CD4-positive, alpha-beta T cell (primary cell): ENCODE results near the gene RAB3B. TPM values are rescaled to one million over a fixed set of nuclear protein-coding genes. Genes with fewer than 3 reads are reported as not detected.

Experiments used
- ATAC-seq: fragments of 200-7000 bp; cut with Tn5 transposase; one replicate; pipeline ENCODE4 v1.10.0; 2022; ENCODE audit warnings: mild to moderate bottlenecking; ENCODE audit not compliant: poor library complexity
- CTCF ChIA-PET: fragments of 350-600 bp; sonication (Branson Sonifier 250); formaldehyde crosslinking; loops from one replicate; lab custom pipeline; 2021; ENCODE audit warnings: antibody characterized with exemption, inconsistent platforms; lab: Charles Lee
- POLR2A ChIA-PET: fragments of 350-600 bp; sonication (Branson Sonifier 250); formaldehyde crosslinking; loops from one replicate; lab custom pipeline; 2021; ENCODE audit warnings: antibody characterized with exemption, inconsistent platforms; lab: Charles Lee
- DNase-seq, 14 experiments: peaks; one replicate each; pipeline ENCODE4 v3.0.0-alpha.2; 2013 to 2020; ENCODE audit warnings: mixed read lengths in 2 of 14
- H3K27ac ChIP-seq, 2 donors: one replicate each; pipeline versions ENCODE4 v1.5.1 to v1.7.0; 2013; ENCODE audit warnings: low read length in 2 of 2, low read depth in 1 of 2, mild to moderate bottlenecking in 1 of 2
- H3K27me3 ChIP-seq, 2 experiments: 1 replicate in 1 of 2; 2 replicates in 1 of 2; pipeline versions ENCODE4 v1.6.1 to v1.7.0; 2013; ENCODE audit warnings: low read length in 2 of 2, control low read depth in 1 of 2, mild to moderate bottlenecking in 1 of 2, moderate library complexity in 1 of 2; ENCODE audit not compliant: insufficient read depth in 2 of 2, control insufficient read depth in 1 of 2
- H3K36me3 ChIP-seq: one replicate; pipeline ENCODE4 v1.6.1; 2013; ENCODE audit warnings: low read length, control low read depth; ENCODE audit not compliant: insufficient read depth
- H3K4me1 ChIP-seq: one replicate; pipeline ENCODE4 v1.6.1; 2013; ENCODE audit warnings: low read length, control low read depth; ENCODE audit not compliant: insufficient read depth
- H3K4me3 ChIP-seq: one replicate; pipeline ENCODE4 v1.5.1; 2013; ENCODE audit warnings: mild to moderate bottlenecking, low read length, moderate library complexity
- H3K9me3 ChIP-seq, 2 experiments: 1 replicate in 1 of 2; 2 replicates in 1 of 2; pipeline versions ENCODE4 v1.6.1 to v1.7.0; 2013; ENCODE audit warnings: low read length in 2 of 2, mild to moderate bottlenecking in 2 of 2, control low read depth in 1 of 2, moderate library complexity in 1 of 2; ENCODE audit not compliant: control insufficient read depth in 1 of 2, insufficient read depth in 1 of 2
- H3K27ac Mint-ChIP-seq: one replicate; pipeline ENCODE4 v1.8.0; 2020; ENCODE audit warnings: mixed read lengths
- H3K27me3 Mint-ChIP-seq: one replicate; pipeline ENCODE4 v1.8.0; 2021; ENCODE audit warnings: mixed read lengths
- H3K36me3 Mint-ChIP-seq: one replicate; pipeline ENCODE4 v1.8.0; 2021; ENCODE audit warnings: low read depth, mixed read lengths
- H3K4me1 Mint-ChIP-seq: one replicate; pipeline ENCODE4 v1.8.0; 2021; ENCODE audit warnings: low read depth, mixed read lengths
- H3K4me3 Mint-ChIP-seq: one replicate; pipeline ENCODE4 v1.8.0; 2020; ENCODE audit warnings: mild to moderate bottlenecking, mixed read lengths
- H3K9me3 Mint-ChIP-seq: one replicate; pipeline ENCODE4 v1.8.0; 2020; ENCODE audit warnings: mixed read lengths
- CTCF ChIP-seq: fragments of 200-600 bp; IDR thresholded peaks from one replicate; pipeline ENCODE4 v1.8.0; 2022; ENCODE audit warnings: antibody characterized with exemption, mild to moderate bottlenecking
- intact Hi-C, 2 experiments: fragments of 100-400 bp; cut with DNase I in 1 of 2; cut with micrococcal nuclease in 1 of 2; formaldehyde crosslinking; loops; one replicate each; pipeline versions ENCODE4 v1.15.1 to v1.9.0; 2023 to 2025; cut with DNase I, micrococcal nuclease
- total RNA-seq, 174 experiments: library from RNA in 2 of 174; stranded (reverse) in 2 of 174; gene quantifications; one replicate each; pipeline ENCODE4 v1.2.3 and lab custom pipeline; 2021 to 2026

Gene RAB3B
- total RNA-seq, 2 experiments from 2014 or later = not detected

DNA sequence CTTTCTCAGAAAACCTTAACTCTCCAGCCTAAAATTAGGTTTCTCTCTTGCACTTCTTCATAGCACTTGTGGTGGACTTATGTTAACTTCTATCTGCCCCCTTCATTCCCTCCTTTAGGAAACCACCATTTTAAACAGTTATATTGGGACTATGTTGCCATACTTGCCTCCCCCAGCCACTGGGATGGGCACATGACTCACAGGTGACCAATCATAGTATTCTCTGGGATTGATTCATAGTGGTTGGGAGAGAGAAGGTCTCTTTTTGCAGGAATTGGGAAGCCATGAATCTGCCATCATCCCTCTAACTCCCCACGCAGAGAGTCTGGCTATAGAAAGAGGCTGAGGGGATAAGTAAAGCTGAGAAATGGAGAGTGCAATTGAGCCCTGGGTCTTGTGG lies 61.6 kb downstream of the RAB3B start:
- POLR2A ChIA-PET = no interaction called here
- Mint-ChIP-seq H3K36me3 (no peaks in the 10 kb centered on the region), H3K9me3 (no peaks in the 10 kb centered on the region), H3K4me1 (no peaks in the 10 kb centered on the region), H3K27ac (no peak overlapping the region), H3K27me3 (peaks cover 6% of the 10 kb centered on the region), H3K4me3 (no peak overlapping the region)
- H3K36me3 ChIP-seq = no peaks in the 10 kb centered on the region
- no peak for DNase-seq
- CTCF ChIA-PET = no interaction called here
- intact Hi-C loops = no loop called here
- no peak for TF ChIP-seq CTCF
- ATAC-seq = no peak
- H3K27ac ChIP-seq = no peak overlapping the region
- no peak overlapping the region for H3K4me3 ChIP-seq
- no peaks in the 10 kb centered on the region for H3K4me1 ChIP-seq
- no peaks in the 10 kb centered on the region for H3K9me3 ChIP-seq
- H3K27me3 ChIP-seq = peaks cover 6 to 8% of the 10 kb centered on the region in 2 experiments

- Mint-ChIP-seq H3K27me3 (peaks cover 6% of the 10 kb centered on the region), H3K36me3 (no peaks in the 10 kb centered on the region), H3K9me3 (no peaks in the 10 kb centered on the region), H3K4me3 (no peak overlapping the region), H3K4me1 (no peaks in the 10 kb centered on the region), H3K27ac (no peak overlapping the region)
- Histone ChIP-seq H3K27me3 (peaks cover 6 to 8% of the 10 kb centered on the region in 2 experiments), H3K4me3 (no peak overlapping the region), H3K27ac (no peak overlapping the region), H3K4me1 (no peaks in the 10 kb centered on the region), H3K9me3 (no peaks in the 10 kb centered on the region), H3K36me3 (no peaks in the 10 kb centered on the region)
- intact Hi-C loops = no loop called here
- no peak for TF ChIP-seq CTCF
- DNase-seq (no peak), ATAC-seq (no peak)
- CTCF ChIA-PET = no interaction called here
- POLR2A ChIA-PET = no interaction called here
Measured at GRCh38 chr1:51927029-51927428, 63.5 kb downstream of the RAB3B start.

DNA sequence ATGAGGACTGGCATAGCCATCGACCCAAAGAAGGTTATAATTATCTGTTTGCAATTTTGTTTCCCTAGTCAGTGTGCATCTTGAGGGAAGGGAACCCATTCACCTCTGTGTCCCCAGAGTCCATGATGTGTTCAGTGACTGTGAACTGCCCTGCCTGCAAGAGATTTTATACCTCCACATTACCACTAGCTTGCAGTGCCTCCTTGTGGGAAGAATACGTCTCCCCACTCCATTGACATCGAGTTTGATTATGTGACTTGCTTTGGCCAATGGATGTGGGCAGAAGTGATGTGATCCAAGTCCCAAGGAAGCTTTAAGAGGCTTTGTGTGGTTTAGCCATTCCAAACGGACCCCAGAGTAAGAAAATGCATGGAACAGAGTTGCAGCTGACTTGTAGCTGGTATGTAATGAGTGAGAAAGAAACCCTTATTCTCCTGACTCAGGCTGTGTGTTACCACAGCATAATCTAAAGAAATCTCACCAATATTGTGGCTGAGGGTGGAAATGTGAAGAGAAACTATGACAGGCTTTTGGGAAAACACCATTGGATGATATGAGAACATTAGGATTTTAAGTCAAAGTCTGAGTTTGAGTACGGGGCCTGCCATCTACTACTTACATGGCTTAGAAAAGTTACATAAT lies 64.2 kb downstream of the RAB3B start:
- intact Hi-C loops = no loop called here
- no peak overlapping the region for H3K4me3 Mint-ChIP-seq
- Histone ChIP-seq H3K27ac (no peak overlapping the region), H3K27me3 (peaks cover 6 to 8% of the 10 kb centered on the region in 2 experiments), H3K4me1 (no peaks in the 10 kb centered on the region), H3K36me3 (no peaks in the 10 kb centered on the region), H3K4me3 (no peak overlapping the region), H3K9me3 (no peaks in the 10 kb centered on the region)
- no peaks in the 10 kb centered on the region for H3K4me1 Mint-ChIP-seq
- H3K27me3 Mint-ChIP-seq = peaks cover 9% of the 10 kb centered on the region
- no peak for ATAC-seq
- no peak for TF ChIP-seq CTCF
- ChIA-PET CTCF (no interaction called here), POLR2A (no interaction called here)
- H3K27ac Mint-ChIP-seq = no peak overlapping the region
- no peaks in the 10 kb centered on the region for H3K9me3 Mint-ChIP-seq
- H3K36me3 Mint-ChIP-seq = no peaks in the 10 kb centered on the region
- DNase-seq = peak in 3 of 14 experiments; percentile 1 to 19 (median 5)
